Measurements from ENCODE around the gene SORCS2. TPM values are rescaled to one million over a fixed set of nuclear protein-coding genes. Genes with fewer than 3 reads are reported as not detected.
"Not testable (repeated sequence)": the region's sequence is repeated elsewhere in the genome, so short reads cannot be mapped to it uniquely, and the experiment has no call there.

The SORCS2 gene
- total and polyA plus RNA-seq, 4 donors = 2.2 to 7.7 (median 2.5) TPM

DNA sequence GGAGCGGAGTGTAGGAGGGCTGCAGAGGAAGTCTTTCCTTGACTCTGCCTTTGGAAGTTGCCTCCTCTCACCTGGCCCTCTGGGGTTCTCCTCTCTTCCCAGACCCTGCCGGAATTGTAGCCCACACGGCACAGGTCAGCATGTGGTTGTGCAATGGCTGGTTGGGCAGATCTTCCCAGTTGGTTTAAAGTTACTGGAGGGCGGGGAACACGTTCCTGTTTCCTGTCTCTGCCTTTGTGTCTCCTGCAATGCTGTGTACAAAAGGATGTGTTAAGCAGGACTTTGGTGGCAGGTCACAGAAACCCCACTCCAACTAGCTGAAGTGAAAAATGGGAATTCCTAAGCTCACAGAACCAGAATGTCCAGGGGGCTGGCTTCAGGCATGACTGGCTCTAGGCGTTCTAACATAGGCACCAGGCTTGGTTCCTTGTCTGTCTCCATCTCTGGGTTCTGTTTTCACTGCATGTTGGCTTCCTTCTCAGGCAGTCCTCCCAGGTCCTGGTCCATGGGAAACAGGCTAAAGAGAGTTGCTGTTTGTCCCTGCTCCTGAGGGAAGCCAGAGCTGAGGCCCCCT is 19.9 kb downstream of the SORCS2 start:
- no peak for ATAC-seq (ENCODE audit: insufficient read depth, low FRiP score)
- 50 to 54% methylated on average over 6 of the region's 6 CpGs for WGBS, 2 donors
- Histone ChIP-seq H3K27ac (ENCODE audit: low read depth in 1 of 2, low read length in 1 of 2) (no peak overlapping the region), H3K4me3 (no peak overlapping the region), H3K4me1 (ENCODE audit: control insufficient read depth in 5 of 5, insufficient read depth in 5 of 5, low read length in 5 of 5) (peaks cover 0 to 14% (median 4%) of the 10 kb centered on the region in 5 donors), H3K36me3 (ENCODE audit: control insufficient read depth in 4 of 4, insufficient read depth in 4 of 4, low read length in 4 of 4) (no peaks in the 10 kb centered on the region), H3K27me3 (ENCODE audit: control insufficient read depth in 3 of 3, insufficient read depth in 3 of 3, low read length in 2 of 3) (no peaks in the 10 kb centered on the region), H3K9ac (ENCODE audit: insufficient read depth in 1 of 2, low read length in 2 of 2) (no peak overlapping the region), H3K9me3 (ENCODE audit: control insufficient read depth in 4 of 4, insufficient read depth in 3 of 4, low read length in 3 of 4) (peaks cover 0 to 6% (median 2%) of the 10 kb centered on the region in 4 donors)
- no peak for TF ChIP-seq CTCF (IDR thresholded peaks at IDR 0.05; ENCODE audit: control extremely low read depth, extremely low read depth)
- DNase-seq = no peak

DNA sequence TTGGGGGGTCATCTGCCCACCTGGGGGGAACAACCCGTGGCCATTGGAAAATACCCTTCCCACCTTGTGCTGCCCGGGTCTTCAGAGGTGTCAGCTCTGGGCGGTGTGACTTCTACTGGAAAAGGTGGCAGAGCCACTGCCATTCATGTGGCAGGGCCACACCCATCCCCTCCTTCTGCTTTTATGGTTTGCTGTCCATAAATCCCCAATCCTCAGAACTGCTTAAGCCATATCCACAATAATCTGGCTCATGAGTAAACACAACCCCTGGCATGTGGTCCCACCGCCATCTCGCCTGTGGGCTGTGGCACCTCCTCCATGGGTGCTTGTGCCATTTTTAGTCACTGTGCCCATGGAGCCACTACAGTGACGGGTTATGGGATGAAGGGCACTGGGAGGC is 20.6 kb downstream of the SORCS2 start:
- DNase-seq = no peak
- 67 to 84% methylated on average over 6 of the region's 6 CpGs for WGBS, 2 donors
- Histone ChIP-seq H3K4me1 (ENCODE audit: control insufficient read depth in 5 of 5, insufficient read depth in 5 of 5, low read length in 5 of 5) (peaks cover 0 to 10% (median 4%) of the 10 kb centered on the region in 5 donors), H3K4me3 (no peak overlapping the region), H3K36me3 (ENCODE audit: control insufficient read depth in 4 of 4, insufficient read depth in 4 of 4, low read length in 4 of 4) (no peaks in the 10 kb centered on the region), H3K27ac (ENCODE audit: low read depth in 1 of 2, low read length in 1 of 2) (no peak overlapping the region), H3K9ac (ENCODE audit: insufficient read depth in 1 of 2, low read length in 2 of 2) (no peak overlapping the region), H3K27me3 (ENCODE audit: control insufficient read depth in 3 of 3, insufficient read depth in 3 of 3, low read length in 2 of 3) (no peaks in the 10 kb centered on the region), H3K9me3 (ENCODE audit: control insufficient read depth in 4 of 4, insufficient read depth in 3 of 4, low read length in 3 of 4) (peaks cover 0 to 6% (median 2%) of the 10 kb centered on the region in 4 donors)
- ATAC-seq (ENCODE audit: insufficient read depth, low FRiP score) = no peak
- no peak for TF ChIP-seq CTCF (IDR thresholded peaks at IDR 0.05; ENCODE audit: control extremely low read depth, extremely low read depth)

DNA sequence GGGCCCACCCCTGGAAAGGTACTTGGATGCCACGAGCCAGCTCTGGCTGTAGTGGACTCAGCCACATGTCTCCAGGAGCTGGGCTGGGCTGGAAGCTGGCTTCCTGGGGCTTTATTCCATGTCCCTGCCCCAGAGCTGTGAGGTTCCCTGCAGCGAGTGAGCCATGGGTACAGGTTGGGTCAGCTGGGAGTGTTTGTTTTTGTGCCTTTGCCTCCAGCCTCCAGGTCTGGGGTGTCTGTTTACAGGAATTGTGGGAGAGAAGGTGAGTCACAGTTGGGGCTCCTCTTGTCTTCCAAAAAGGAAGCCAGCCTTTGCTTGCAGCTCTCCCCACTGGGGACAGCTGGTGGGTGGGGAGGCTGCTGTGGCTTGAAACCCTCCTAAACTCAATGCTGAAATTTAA is 21.5 kb downstream of the SORCS2 start:
- ATAC-seq (ENCODE audit: insufficient read depth, low FRiP score) (no peak), DNase-seq (no peak)
- Histone ChIP-seq H3K9me3 (ENCODE audit: control insufficient read depth in 4 of 4, insufficient read depth in 3 of 4, low read length in 3 of 4) (peaks cover 0 to 6% (median 2%) of the 10 kb centered on the region in 4 donors), H3K4me1 (ENCODE audit: control insufficient read depth in 5 of 5, insufficient read depth in 5 of 5, low read length in 5 of 5) (peaks cover 0 to 8% (median 5%) of the 10 kb centered on the region in 5 donors), H3K36me3 (ENCODE audit: control insufficient read depth in 4 of 4, insufficient read depth in 4 of 4, low read length in 4 of 4) (no peaks in the 10 kb centered on the region), H3K9ac (ENCODE audit: insufficient read depth in 1 of 2, low read length in 2 of 2) (no peak overlapping the region), H3K4me3 (no peak overlapping the region), H3K27ac (ENCODE audit: low read depth in 1 of 2, low read length in 1 of 2) (no peak overlapping the region), H3K27me3 (ENCODE audit: control insufficient read depth in 3 of 3, insufficient read depth in 3 of 3, low read length in 2 of 3) (no peaks in the 10 kb centered on the region)
- no peak for TF ChIP-seq CTCF (IDR thresholded peaks at IDR 0.05; ENCODE audit: control extremely low read depth, extremely low read depth)
- 76 to 92% methylated on average over 2 of the region's 2 CpGs for WGBS, 2 donors

- ATAC-seq (ENCODE audit: insufficient read depth, low FRiP score) (no peak), DNase-seq (no peak)
- no peak for TF ChIP-seq CTCF (IDR thresholded peaks at IDR 0.05; ENCODE audit: control extremely low read depth, extremely low read depth)
- H3K36me3 ChIP-seq (ENCODE audit: control insufficient read depth in 4 of 4, insufficient read depth in 4 of 4, low read length in 4 of 4) = no peaks in the 10 kb centered on the region
- peaks cover 0 to 8% (median 5%) of the 10 kb centered on the region in 5 donors for H3K4me1 ChIP-seq (ENCODE audit: control insufficient read depth in 5 of 5, insufficient read depth in 5 of 5, low read length in 5 of 5)
- 47 to 74% methylated on average over 2 of the region's 2 CpGs for WGBS, 2 donors
- H3K27me3 ChIP-seq (ENCODE audit: control insufficient read depth in 3 of 3, insufficient read depth in 3 of 3, low read length in 2 of 3) = no peaks in the 10 kb centered on the region
- no peak overlapping the region for H3K27ac ChIP-seq (ENCODE audit: low read depth in 1 of 2, low read length in 1 of 2)
- peaks cover 0 to 6% (median 2%) of the 10 kb centered on the region in 4 donors for H3K9me3 ChIP-seq (ENCODE audit: control insufficient read depth in 4 of 4, insufficient read depth in 3 of 4, low read length in 3 of 4)
- no peak overlapping the region for H3K4me3 ChIP-seq
- H3K9ac ChIP-seq (ENCODE audit: insufficient read depth in 1 of 2, low read length in 2 of 2) = no peak overlapping the region
Measured at GRCh38 chr4:7214359-7214758, 22.0 kb downstream of the SORCS2 start.

- not testable (repeated sequence) for H3K27ac ChIP-seq (ENCODE audit: low read depth in 1 of 2, low read length in 1 of 2); H3K9me3 ChIP-seq (ENCODE audit: control insufficient read depth in 4 of 4, insufficient read depth in 3 of 4, low read length in 3 of 4); H3K4me3 ChIP-seq; DNase-seq; H3K27me3 ChIP-seq (ENCODE audit: control insufficient read depth in 3 of 3, insufficient read depth in 3 of 3, low read length in 2 of 3); H3K4me1 ChIP-seq (ENCODE audit: control insufficient read depth in 5 of 5, insufficient read depth in 5 of 5, low read length in 5 of 5); ATAC-seq (ENCODE audit: insufficient read depth, low FRiP score); H3K9ac ChIP-seq (ENCODE audit: insufficient read depth in 1 of 2, low read length in 2 of 2); H3K36me3 ChIP-seq (ENCODE audit: control insufficient read depth in 4 of 4, insufficient read depth in 4 of 4, low read length in 4 of 4)
- WGBS, 2 donors = 71 to 91% methylated on average over 14 to 21 of the region's 29 CpGs
Measured at GRCh38 chr4:7215187-7215586, 22.8 kb downstream of the SORCS2 start.
